Common myeloid progenitor, CD34-positive (primary cell): Measurements from ENCODE around the gene PRSS50.

Source experiments
- CTCF ChIA-PET: fragments of 350-600 bp; sonication (Branson Sonifier 250); formaldehyde crosslinking; loops from one replicate; lab custom pipeline; 2021; ENCODE audit warnings: antibody characterized with exemption; lab: Charles Lee
- POLR2A ChIA-PET: fragments of 350-600 bp; sonication (Branson Sonifier 250); formaldehyde crosslinking; loops from one replicate; lab custom pipeline; 2021; ENCODE audit warnings: antibody characterized with exemption; lab: Charles Lee
- DNase-seq, 3 donors: peaks; one replicate each; pipeline versions ENCODE4 v3.0.0 to v3.0.0-alpha.2; 2013
- H3K27ac ChIP-seq, 2 experiments: 1 replicate in 1 of 2; 2 replicates in 1 of 2; pipeline ENCODE4 v1.7.0; 2013; ENCODE audit warnings: inconsistent platforms in 2 of 2, low read length in 2 of 2, mild to moderate bottlenecking in 2 of 2, low read depth in 1 of 2, moderate library complexity in 1 of 2; ENCODE audit not compliant: severe bottlenecking in 2 of 2, insufficient read depth in 1 of 2, poor library complexity in 1 of 2
- H3K27me3 ChIP-seq, 5 experiments: replicated peaks in 2 of 5; 1 replicate in 3 of 5; 2 replicates in 2 of 5; pipeline versions ENCODE4 v1.6.1 to v1.7.0; 2013; ENCODE audit warnings: low read length in 4 of 5, mild to moderate bottlenecking in 2 of 5, moderate library complexity in 2 of 5, inconsistent platforms in 1 of 5; ENCODE audit not compliant: insufficient read depth in 5 of 5, control insufficient read depth in 4 of 5
- H3K36me3 ChIP-seq, 4 experiments: 1 replicate in 2 of 4; 2 replicates in 2 of 4; pipeline versions ENCODE4 v1.6.1 to v1.7.0; 2013; ENCODE audit warnings: low read length in 3 of 4, control low read depth in 1 of 4, mild to moderate bottlenecking in 1 of 4; ENCODE audit not compliant: control insufficient read depth in 4 of 4, insufficient read depth in 4 of 4
- H3K4me1 ChIP-seq, 4 experiments: 1 replicate in 3 of 4; 2 replicates in 1 of 4; pipeline versions ENCODE4 v1.6.1 to v1.7.1; 2013; ENCODE audit warnings: low read length in 3 of 4, mild to moderate bottlenecking in 3 of 4, control low read depth in 1 of 4, inconsistent platforms in 1 of 4, moderate library complexity in 1 of 4; ENCODE audit not compliant: control insufficient read depth in 4 of 4, insufficient read depth in 4 of 4; ENCODE audit errors: control extremely low read depth in 1 of 4
- H3K4me3 ChIP-seq, 7 experiments: 1 replicate in 4 of 7; 2 replicates in 3 of 7; pipeline versions ENCODE4 v1.5.1 to v1.7.0; 2013; ENCODE audit warnings: mild to moderate bottlenecking in 7 of 7, low read length in 6 of 7, moderate library complexity in 6 of 7, inconsistent platforms in 2 of 7, low read depth in 2 of 7, control low read depth in 1 of 7; ENCODE audit not compliant: insufficient read depth in 4 of 7, control insufficient read depth in 1 of 7; ENCODE audit errors: extremely low read depth in 1 of 7
- H3K9me3 ChIP-seq, 5 experiments: 1 replicate in 4 of 5; 2 replicates in 1 of 5; pipeline versions ENCODE4 v1.6.1 to v1.7.1; 2013; ENCODE audit warnings: low read length in 4 of 5, mild to moderate bottlenecking in 2 of 5, inconsistent platforms in 1 of 5, low read depth in 1 of 5, moderate library complexity in 1 of 5; ENCODE audit not compliant: control insufficient read depth in 4 of 5, insufficient read depth in 2 of 5; ENCODE audit errors: control extremely low read depth in 1 of 5
- WGBS: methylation state at CpG from one replicate; pipeline ENCODE4 v1.1.5; 2013; ENCODE audit not compliant: insufficient coverage; 5-methylcytosine and 5-hydroxymethylcytosine counted together

The PRSS50 gene

GRCh38 chr3:46712191-46713049, 5.2 kb downstream of the PRSS50 start:
- Histone ChIP-seq H3K9me3 (no peaks in the 10 kb centered on the region), H3K27me3 (no peaks in the 10 kb centered on the region), H3K27ac (no peak overlapping the region), H3K4me1 (no peaks in the 10 kb centered on the region), H3K36me3 (no peaks in the 10 kb centered on the region), H3K4me3 (no peak overlapping the region)
- CTCF ChIA-PET, result interaction anchor here (1.0 to 7.8 kb wide), 2 partner anchors 9 to 182 kb away, joined by 4 to 54 read pairs; no protein-coding TSS in a partner anchor
- no peak for DNase-seq
- POLR2A ChIA-PET, result no interaction called here
- 79% methylated on average over 2 of the region's 13 CpGs for WGBS

- Histone ChIP-seq H3K4me1 (no peaks in the 10 kb centered on the region), H3K27ac (no peak overlapping the region), H3K27me3 (no peaks in the 10 kb centered on the region), H3K4me3 (no peak overlapping the region), H3K36me3 (no peaks in the 10 kb centered on the region), H3K9me3 (no peaks in the 10 kb centered on the region)
- POLR2A ChIA-PET, result no interaction called here
- no peak for DNase-seq
- WGBS, result 89% methylated on average over 5 of the region's 7 CpGs
- CTCF ChIA-PET, result interaction anchor here (1.0 to 7.8 kb wide), 2 partner anchors 9 to 182 kb away, joined by 4 to 54 read pairs; no protein-coding TSS in a partner anchor
These were observed 5.9 kb downstream of the PRSS50 start for GRCh38 chr3:46711760-46712159.

GRCh38 chr3:46711305-46711704, 6.4 kb downstream of the PRSS50 start:
- DNase-seq, result no peak
- ChIA-PET POLR2A (no interaction called here), CTCF (interaction anchor here (1.0 to 7.8 kb wide), 4 partner anchors 8 to 183 kb away, joined by 3 to 54 read pairs (median 4); partner anchors contain the start of gene MYL3)
- Histone ChIP-seq H3K36me3 (no peaks in the 10 kb centered on the region), H3K27me3 (no peaks in the 10 kb centered on the region), H3K27ac (no peak overlapping the region), H3K9me3 (no peaks in the 10 kb centered on the region), H3K4me1 (no peaks in the 10 kb centered on the region), H3K4me3 (no peak overlapping the region)
- WGBS, result 96% methylated on average over 2 of the region's 2 CpGs

GRCh38 chr3:46710671-46711295, 6.9 kb downstream of the PRSS50 start:
- ChIA-PET CTCF (interaction anchor here (0.9 to 7.8 kb wide), 8 partner anchors 9 to 199 kb away, joined by 3 to 54 read pairs (median 3); partner anchors contain the start of gene MYL3), POLR2A (no interaction called here)
- DNase-seq, result no peak

GRCh38 chr3:46710229-46710628, 7.4 kb downstream of the PRSS50 start:
- Histone ChIP-seq H3K9me3 (no peaks in the 10 kb centered on the region), H3K27me3 (no peaks in the 10 kb centered on the region), H3K36me3 (no peaks in the 10 kb centered on the region), H3K4me1 (no peaks in the 10 kb centered on the region), H3K4me3 (no peak overlapping the region), H3K27ac (no peak overlapping the region)
- ChIA-PET POLR2A (no interaction called here), CTCF (interaction anchor here (0.9 to 7.8 kb wide), 9 partner anchors 8 to 199 kb away, joined by 3 to 54 read pairs (median 3); partner anchors contain the start of gene MYL3)
- WGBS, result 93% methylated on average over 6 of the region's 7 CpGs
- DNase-seq, result no peak

More at GRCh38 chr3:46710671-46711295, 6.9 kb downstream of the PRSS50 start:
- Histone ChIP-seq H3K27ac (no peak overlapping the region), H3K27me3 (no peaks in the 10 kb centered on the region), H3K9me3 (no peaks in the 10 kb centered on the region), H3K4me3 (no peak overlapping the region), H3K4me1 (no peaks in the 10 kb centered on the region), H3K36me3 (no peaks in the 10 kb centered on the region)
- 95% methylated on average over 6 of the region's 6 CpGs for WGBS

- POLR2A ChIA-PET, result no interaction called here
- CTCF ChIA-PET, result interaction anchor here (0.9 to 7.8 kb wide), 7 partner anchors 10 to 200 kb away, joined by 3 to 54 read pairs (median 3); no protein-coding TSS in a partner anchor
- Histone ChIP-seq H3K4me3 (no peak overlapping the region), H3K9me3 (no peaks in the 10 kb centered on the region), H3K27me3 (no peaks in the 10 kb centered on the region), H3K36me3 (no peaks in the 10 kb centered on the region), H3K4me1 (no peaks in the 10 kb centered on the region), H3K27ac (no peak overlapping the region)
- no peak for DNase-seq
- WGBS, result 94% methylated on average over 2 of the region's 6 CpGs
These were observed 7.9 kb downstream of the PRSS50 start for GRCh38 chr3:46709721-46710120.
